ENCODE data around the gene NOL11. TPM values are rescaled to one million over a fixed set of nuclear protein-coding genes. Genes with fewer than 3 reads are reported as not detected.
"Not testable (repeated sequence)": the region's sequence is repeated elsewhere in the genome, so short reads cannot be mapped to it uniquely, and the experiment has no call there.

NOL11 gene
- total RNA-seq, 1 donor from 2014 or later = 40.4 TPM

- Mint-ChIP-seq H3K27ac (ENCODE audit: unreplicated experiment) (no peak overlapping the region), H3K27me3 (ENCODE audit: unreplicated experiment) (peaks cover 2% of the 10 kb centered on the region), H3K4me1 (ENCODE audit: unreplicated experiment) (no peaks in the 10 kb centered on the region), H3K36me3 (ENCODE audit: low read depth, unreplicated experiment) (peaks cover 11% of the 10 kb centered on the region), H3K4me3 (ENCODE audit: unreplicated experiment) (no peak overlapping the region), H3K9me3 (ENCODE audit: unreplicated experiment) (no peaks in the 10 kb centered on the region)
- TF ChIP-seq CTCF (IDR thresholded peaks at IDR 0.05; ENCODE audit: unreplicated experiment) = no peak
- no peak for DNase-seq (ENCODE audit: low spot score)
Measured at GRCh38 chr17:67696347-67696746, 21.4 kb upstream of the NOL11 start.

GRCh38 chr17:67696853-67697498 lies 20.8 kb upstream of the NOL11 start:
- H3K27ac Mint-ChIP-seq (ENCODE audit: unreplicated experiment) = no peak overlapping the region
- peaks cover 11% of the 10 kb centered on the region for H3K36me3 Mint-ChIP-seq (ENCODE audit: low read depth, unreplicated experiment)
- no peak for TF ChIP-seq CTCF (IDR thresholded peaks at IDR 0.05; ENCODE audit: unreplicated experiment)
- DNase-seq (ENCODE audit: low spot score) = no peak
- no peaks in the 10 kb centered on the region for H3K4me1 Mint-ChIP-seq (ENCODE audit: unreplicated experiment)
- no peak overlapping the region for H3K4me3 Mint-ChIP-seq (ENCODE audit: unreplicated experiment)
- peaks cover 2% of the 10 kb centered on the region for H3K27me3 Mint-ChIP-seq (ENCODE audit: unreplicated experiment)
- H3K9me3 Mint-ChIP-seq (ENCODE audit: unreplicated experiment) = no peaks in the 10 kb centered on the region

- no peaks in the 10 kb centered on the region for H3K4me1 Mint-ChIP-seq (ENCODE audit: unreplicated experiment)
- no peak for TF ChIP-seq CTCF (IDR thresholded peaks at IDR 0.05; ENCODE audit: unreplicated experiment)
- peaks cover 2% of the 10 kb centered on the region for H3K36me3 Mint-ChIP-seq (ENCODE audit: low read depth, unreplicated experiment)
- no peak for DNase-seq (ENCODE audit: low spot score)
- no peaks in the 10 kb centered on the region for H3K27me3 Mint-ChIP-seq (ENCODE audit: unreplicated experiment)
- H3K9me3 Mint-ChIP-seq (ENCODE audit: unreplicated experiment) = no peaks in the 10 kb centered on the region
- no peak overlapping the region for H3K4me3 Mint-ChIP-seq (ENCODE audit: unreplicated experiment)
- H3K27ac Mint-ChIP-seq (ENCODE audit: unreplicated experiment) = peak overlapping the region; percentile 1
Measured at GRCh38 chr17:67700037-67700724, 17.6 kb upstream of the NOL11 start.

- Mint-ChIP-seq H3K4me3 (ENCODE audit: unreplicated experiment) (no peak overlapping the region), H3K4me1 (ENCODE audit: unreplicated experiment) (no peaks in the 10 kb centered on the region), H3K27ac (ENCODE audit: unreplicated experiment) (no peak overlapping the region), H3K36me3 (ENCODE audit: low read depth, unreplicated experiment) (peaks cover 2% of the 10 kb centered on the region), H3K27me3 (ENCODE audit: unreplicated experiment) (no peaks in the 10 kb centered on the region), H3K9me3 (ENCODE audit: unreplicated experiment) (no peaks in the 10 kb centered on the region)
- no peak for TF ChIP-seq CTCF (IDR thresholded peaks at IDR 0.05; ENCODE audit: unreplicated experiment)
- no peak for DNase-seq (ENCODE audit: low spot score)
Measured at GRCh38 chr17:67700725-67701119, 17.0 kb upstream of the NOL11 start.

- H3K27me3 Mint-ChIP-seq (ENCODE audit: unreplicated experiment); H3K4me3 Mint-ChIP-seq (ENCODE audit: unreplicated experiment); H3K27ac Mint-ChIP-seq (ENCODE audit: unreplicated experiment); DNase-seq (ENCODE audit: low spot score); H3K4me1 Mint-ChIP-seq (ENCODE audit: unreplicated experiment); H3K9me3 Mint-ChIP-seq (ENCODE audit: unreplicated experiment); H3K36me3 Mint-ChIP-seq (ENCODE audit: low read depth, unreplicated experiment): not testable (repeated sequence)
Measured at GRCh38 chr17:67702861-67703260, 14.9 kb upstream of the NOL11 start.
